ENCODE measurements around the gene NT5DC4.

GRCh38 chr2:112698834-112699515, 21.8 kb upstream of the NT5DC4 start:
- TF ChIP-seq CTCF (IDR thresholded peaks at IDR 0.05) (no peak), USF2 (IDR thresholded peaks at IDR 0.05) (no peak), HDAC2 (IDR thresholded peaks at IDR 0.05) (no peak), CHD2 (IDR thresholded peaks at IDR 0.05; ENCODE audit: low read length, partially characterized antibody) (no peak), POLR2A (IDR thresholded peaks at IDR 0.05; ENCODE audit: low read length) (no peak), REST (IDR thresholded peaks at IDR 0.05) (no peak), BHLHE40 (IDR thresholded peaks at IDR 0.05; ENCODE audit: low read depth, low read length) (no peak), RAD21 (conservative IDR thresholded peaks at IDR 0.05 in 1 of 2, IDR thresholded peaks at IDR 0.05 in 1 of 2) (no peak)
- TF ChIP-seq, protein P1, sequence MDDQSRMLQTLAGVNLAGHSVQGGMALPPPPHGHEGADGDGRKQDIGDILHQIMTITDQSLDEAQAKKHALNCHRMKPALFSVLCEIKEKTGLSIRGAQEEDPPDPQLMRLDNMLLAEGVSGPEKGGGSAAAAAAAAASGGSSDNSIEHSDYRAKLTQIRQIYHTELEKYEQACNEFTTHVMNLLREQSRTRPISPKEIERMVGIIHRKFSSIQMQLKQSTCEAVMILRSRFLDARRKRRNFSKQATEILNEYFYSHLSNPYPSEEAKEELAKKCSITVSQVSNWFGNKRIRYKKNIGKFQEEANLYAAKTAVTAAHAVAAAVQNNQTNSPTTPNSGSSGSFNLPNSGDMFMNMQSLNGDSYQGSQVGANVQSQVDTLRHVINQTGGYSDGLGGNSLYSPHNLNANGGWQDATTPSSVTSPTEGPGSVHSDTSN (IDR thresholded peaks at IDR 0.05) = no peak
- TF ChIP-seq, protein P2, sequence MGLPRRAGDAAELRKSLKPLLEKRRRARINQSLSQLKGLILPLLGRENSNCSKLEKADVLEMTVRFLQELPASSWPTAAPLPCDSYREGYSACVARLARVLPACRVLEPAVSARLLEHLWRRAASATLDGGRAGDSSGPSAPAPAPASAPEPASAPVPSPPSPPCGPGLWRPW (IDR thresholded peaks at IDR 0.05) = no peak
- TF ChIP-seq, protein P3, sequence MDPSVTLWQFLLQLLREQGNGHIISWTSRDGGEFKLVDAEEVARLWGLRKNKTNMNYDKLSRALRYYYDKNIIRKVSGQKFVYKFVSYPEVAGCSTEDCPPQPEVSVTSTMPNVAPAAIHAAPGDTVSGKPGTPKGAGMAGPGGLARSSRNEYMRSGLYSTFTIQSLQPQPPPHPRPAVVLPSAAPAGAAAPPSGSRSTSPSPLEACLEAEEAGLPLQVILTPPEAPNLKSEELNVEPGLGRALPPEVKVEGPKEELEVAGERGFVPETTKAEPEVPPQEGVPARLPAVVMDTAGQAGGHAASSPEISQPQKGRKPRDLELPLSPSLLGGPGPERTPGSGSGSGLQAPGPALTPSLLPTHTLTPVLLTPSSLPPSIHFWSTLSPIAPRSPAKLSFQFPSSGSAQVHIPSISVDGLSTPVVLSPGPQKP (IDR thresholded peaks at IDR 0.05; ENCODE audit: low read depth, low read length) = no peak
